ENCODE data around the gene CASZ1.

Gene CASZ1

DNA sequence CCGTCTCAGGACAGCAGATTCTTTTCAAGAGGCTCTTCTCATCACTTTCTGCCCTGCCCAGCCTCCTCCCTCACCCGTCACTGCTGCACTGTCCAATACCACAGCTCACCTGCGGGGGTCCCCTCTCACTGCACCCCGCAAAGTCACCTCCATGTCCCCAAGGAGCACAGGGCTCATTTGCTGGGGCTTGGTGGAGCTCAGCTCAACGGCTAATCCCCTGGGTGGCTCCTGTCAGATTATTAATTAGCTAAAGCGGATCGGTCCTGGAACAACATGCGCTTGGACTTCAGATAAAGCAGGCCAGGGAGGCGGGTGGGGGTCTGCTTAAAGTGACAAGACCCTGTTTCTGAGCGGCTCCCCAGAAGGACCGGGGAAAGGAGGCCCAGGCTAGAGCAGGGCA, 43.1 kb downstream of the CASZ1 start:
- no peak for DNase-seq (ENCODE audit: low read depth)

DNA sequence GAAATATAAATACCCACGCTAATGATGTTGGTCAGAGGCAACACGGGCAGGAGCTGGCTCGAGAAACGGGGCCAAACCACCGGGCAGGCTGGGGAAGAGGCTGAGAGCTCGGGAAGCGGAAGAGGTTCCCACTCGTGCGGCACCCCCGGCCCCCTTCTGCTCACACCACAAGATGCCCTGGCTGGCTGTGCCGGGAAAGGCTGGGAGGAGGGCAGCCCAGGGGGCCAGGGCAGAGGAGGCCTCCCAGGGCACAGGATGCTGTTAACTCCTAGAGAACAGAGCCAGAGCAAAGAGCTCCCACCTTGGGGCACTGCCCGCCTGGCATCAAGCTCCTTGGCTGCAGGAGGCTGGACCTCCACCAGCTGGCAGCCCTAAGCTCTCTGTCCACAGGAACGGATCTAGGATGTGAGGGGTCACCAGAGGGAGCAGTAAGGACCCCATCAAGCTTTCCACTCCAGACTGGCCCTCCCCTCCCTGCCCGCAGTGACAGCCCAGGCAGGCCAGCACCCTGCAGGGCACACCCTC, 44.8 kb downstream of the CASZ1 start:
- DNase-seq (ENCODE audit: low read depth): no peak

DNA sequence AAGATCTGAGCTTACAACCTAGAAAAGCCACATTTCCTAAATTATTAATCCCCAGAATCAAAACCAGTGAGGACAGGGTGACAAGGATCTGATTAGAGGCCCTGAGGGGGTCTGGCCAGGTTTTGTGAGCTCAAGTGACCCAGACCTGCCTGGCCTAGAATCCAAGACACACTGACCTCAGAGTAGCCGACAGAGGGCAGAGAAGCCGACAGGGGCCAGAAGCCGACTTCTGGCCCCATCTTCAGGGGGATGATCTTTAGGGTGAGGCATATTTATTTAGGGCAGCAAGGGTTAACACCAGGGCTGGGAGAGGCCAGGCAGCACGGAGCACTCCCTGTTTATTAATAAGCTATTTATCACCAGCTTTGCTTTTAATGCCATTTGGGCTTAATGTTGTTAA, 45.3 kb downstream of the CASZ1 start:
- no peak for DNase-seq (ENCODE audit: low read depth)

DNA sequence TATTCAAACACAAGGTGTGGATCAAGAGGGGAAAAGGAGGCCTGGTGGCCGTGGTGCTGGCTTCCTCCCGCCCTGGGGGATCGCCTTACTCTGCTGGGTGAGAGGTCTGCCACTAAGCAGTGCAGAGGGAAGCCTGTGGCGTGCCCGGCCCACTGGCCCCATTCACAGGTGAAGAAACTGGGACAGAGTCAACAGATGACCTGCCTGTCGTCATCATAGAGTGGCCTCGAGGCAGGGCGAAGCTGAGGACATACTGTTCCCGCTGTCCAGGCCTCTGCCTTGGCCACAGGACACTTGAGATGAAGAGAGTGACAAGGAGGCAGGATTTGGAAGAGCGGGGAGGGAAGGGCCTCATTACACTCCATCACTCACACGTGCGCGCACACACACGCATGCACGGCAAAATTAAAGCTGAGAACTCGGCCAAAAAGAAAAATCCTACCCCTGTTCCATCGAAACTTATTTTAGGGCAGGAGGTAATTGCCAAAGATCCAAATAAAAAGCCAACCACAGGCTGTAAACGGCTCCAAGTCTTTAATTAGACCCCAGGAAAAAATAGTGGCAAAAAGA, 50.5 kb downstream of the CASZ1 start:
- no peak for DNase-seq (ENCODE audit: low read depth)

DNA sequence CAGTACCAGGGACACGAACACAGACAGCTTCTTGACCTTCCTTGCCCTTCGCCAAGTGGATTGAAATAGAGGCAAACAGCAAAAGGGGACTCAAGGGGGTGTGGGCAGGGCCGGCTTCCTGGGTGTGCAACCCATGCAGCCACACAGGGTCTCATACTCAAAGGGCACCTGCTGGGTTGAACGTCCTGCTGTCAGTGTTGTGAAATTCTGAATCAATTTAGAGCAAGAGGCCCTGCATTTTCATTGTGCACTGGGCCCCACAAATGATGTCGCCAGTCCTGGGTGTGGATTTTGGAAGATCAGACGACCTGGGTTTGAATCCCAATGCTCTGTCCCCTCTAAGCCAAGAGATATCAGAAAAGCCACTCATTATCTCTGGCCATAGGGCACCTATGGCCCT, 51.1 kb downstream of the CASZ1 start:
- no peak for DNase-seq (ENCODE audit: low read depth)

DNA sequence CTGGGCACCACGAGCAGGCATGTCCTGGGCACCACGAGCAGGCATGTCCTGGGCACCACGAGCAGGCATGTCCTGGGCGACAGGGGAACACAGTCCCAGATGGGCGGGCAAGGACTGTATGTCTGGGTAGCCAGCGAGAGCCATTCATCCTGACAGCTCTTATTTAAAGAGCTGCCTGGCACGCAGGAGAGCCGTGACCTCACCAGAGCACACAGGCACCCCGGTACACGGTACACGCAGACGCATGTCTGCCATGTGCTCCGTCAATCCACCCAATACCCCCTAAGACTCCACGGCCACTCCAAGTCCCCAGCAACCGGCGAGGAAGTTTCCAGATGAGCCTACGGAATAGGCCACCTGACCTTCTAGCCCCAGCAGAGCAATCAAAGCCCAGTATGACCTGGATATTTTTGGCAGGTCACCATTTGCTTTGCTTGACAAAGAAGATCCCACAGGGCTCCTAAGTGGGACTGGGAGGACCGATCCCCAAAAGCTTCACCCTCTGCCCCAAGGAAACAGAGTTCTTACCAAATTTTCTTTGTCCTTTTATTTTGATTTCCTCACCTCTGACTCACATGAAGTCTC, 51.7 kb downstream of the CASZ1 start:
- DNase-seq (ENCODE audit: low read depth): no peak

DNA sequence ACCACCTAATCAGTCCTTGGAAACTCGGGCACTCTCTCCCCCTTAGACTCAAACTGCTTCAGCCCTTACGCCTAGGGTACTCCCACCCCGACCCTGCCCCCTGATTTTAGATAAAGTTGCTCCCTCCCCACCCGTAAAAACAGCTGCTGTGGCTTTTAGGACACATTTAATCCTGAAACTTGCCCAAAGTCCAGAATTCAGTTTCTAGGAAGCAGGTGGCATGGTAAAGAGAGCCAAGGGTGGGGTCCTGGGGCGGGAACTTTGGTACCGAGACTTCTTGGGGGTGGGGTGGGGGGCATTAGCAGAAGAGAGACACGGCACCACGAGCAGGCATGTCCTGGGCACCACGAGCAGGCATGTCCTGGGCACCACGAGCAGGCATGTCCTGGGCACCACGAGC, 52.4 kb downstream of the CASZ1 start:
- DNase-seq (ENCODE audit: low read depth): no peak

DNA sequence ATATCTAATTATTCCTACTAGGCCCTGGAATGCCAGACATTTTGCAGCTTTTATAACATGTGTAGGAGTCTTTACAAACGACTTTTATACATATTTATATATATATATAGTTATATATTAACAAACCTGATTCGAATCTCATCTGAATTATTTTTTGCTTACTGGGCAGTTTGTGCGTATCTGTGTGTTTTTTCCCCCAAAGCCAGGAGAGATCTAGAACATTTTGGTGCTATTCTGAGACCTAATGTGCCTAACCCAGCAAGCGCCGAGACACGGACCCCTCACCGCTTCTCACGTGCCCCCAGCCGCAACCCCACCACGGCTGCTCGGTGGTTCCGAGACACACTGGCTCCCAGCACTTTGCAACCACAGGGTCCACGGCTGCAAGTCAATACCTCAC, 54.8 kb downstream of the CASZ1 start:
- no peak for DNase-seq (ENCODE audit: low read depth)

DNA sequence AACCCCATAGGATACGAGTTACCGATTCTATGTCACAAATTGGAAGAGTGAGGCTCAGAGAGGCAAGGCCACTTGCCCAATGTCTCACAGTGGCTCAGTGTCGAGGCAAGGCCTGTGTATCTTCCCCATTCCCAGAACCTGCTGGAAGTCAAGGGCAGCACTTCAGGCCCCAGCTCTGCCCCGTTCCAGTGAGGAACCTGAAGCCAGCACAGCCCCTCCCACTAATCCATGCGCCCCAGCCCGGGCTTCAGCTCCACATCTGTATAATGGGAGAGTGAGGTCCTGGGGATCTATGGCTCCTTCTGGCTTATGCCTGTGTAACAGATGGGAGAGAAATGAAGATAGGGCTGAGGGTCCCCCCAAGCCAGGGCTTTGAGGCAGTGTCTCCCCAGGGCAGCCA, 56.3 kb downstream of the CASZ1 start:
- no peak for DNase-seq (ENCODE audit: low read depth)

DNA sequence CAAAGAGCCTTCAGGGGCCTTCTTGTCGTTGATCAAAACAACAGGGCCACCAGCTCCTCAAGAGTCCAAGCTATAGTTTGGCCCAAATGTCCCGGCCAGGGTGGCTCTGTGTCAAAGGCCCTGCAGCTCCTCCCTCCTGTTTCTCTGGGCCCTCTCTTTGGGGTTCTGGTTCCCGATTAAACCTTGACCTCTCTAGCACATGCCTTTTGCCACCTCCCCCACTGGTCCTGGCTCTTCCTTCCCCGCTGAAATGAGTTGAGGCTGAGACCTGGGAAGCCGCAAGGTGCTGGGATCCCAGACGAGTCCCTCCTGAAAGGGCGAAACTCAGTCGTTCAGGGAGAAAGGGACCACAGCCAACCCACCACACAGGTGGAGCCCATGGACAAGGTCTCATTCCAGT, 56.9 kb downstream of the CASZ1 start:
- no peak for DNase-seq (ENCODE audit: low read depth)

DNA sequence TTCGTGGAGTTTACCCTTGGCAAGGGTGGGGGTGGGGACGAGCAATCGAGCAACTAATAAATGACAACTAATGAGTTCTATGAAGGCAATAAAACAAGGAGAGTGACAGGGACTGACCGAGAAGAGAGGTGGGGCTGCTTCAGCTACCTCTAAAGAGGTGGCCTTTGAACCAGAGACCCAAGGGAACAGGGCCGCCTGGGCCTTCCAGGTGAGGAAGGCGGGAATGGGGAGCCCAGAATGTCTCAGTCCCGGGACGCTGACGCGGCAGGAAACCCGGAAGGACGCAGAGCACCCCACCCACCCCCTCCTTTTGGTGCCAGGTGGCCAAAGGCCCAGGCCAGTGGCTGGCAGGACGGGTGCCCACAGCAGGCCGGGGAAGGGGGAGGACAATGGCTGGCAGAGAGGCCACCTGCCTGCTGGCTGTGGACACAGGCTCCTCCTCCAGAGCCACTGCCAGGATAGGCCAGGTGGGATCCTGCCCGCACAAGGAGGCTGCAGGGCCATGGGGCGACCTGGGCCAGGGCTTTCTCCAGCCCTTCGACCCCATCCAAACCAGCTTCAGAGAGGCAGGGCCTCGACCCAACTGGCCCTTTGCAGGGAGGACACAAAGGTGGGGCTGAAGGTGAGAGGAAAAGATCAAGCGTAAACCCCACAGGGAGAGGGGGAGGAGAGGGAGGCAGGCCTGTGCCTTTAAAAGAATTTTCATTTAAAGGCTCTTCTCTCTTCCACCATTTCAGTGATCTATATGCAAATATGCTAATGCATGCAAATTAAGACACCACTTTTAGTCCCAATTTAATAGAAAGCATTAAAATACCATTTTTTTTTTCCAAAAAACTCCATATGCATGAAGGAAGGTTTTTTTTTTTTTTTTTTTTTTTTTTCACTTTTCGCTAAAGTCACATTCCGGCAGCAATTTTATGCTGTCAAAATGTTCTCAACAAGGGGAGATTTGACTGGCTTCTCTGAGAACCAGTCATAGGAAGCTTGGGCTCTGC, 58.1 kb downstream of the CASZ1 start:
- no peak for DNase-seq (ENCODE audit: low read depth)

DNA sequence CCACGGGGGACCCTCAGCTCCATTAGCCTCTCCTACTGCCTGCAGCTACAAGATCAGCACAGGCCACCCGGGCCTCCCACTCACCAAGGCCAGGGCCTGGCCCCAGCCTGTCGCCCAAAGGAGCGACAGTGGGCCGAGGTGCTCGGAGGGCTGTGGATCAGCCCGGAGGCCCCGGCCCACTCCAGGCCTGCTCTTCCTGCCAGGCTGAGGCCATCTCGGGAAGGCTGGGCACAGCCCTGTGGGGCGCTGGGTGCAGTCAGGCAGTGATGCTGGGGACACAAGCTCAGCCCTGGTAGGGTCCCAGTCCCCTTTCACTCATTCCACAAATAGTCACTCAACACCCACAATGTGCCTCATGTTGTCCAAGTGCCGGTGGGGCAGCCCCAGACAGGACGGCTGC, 58.8 kb downstream of the CASZ1 start:
- no peak for DNase-seq (ENCODE audit: low read depth)

DNA sequence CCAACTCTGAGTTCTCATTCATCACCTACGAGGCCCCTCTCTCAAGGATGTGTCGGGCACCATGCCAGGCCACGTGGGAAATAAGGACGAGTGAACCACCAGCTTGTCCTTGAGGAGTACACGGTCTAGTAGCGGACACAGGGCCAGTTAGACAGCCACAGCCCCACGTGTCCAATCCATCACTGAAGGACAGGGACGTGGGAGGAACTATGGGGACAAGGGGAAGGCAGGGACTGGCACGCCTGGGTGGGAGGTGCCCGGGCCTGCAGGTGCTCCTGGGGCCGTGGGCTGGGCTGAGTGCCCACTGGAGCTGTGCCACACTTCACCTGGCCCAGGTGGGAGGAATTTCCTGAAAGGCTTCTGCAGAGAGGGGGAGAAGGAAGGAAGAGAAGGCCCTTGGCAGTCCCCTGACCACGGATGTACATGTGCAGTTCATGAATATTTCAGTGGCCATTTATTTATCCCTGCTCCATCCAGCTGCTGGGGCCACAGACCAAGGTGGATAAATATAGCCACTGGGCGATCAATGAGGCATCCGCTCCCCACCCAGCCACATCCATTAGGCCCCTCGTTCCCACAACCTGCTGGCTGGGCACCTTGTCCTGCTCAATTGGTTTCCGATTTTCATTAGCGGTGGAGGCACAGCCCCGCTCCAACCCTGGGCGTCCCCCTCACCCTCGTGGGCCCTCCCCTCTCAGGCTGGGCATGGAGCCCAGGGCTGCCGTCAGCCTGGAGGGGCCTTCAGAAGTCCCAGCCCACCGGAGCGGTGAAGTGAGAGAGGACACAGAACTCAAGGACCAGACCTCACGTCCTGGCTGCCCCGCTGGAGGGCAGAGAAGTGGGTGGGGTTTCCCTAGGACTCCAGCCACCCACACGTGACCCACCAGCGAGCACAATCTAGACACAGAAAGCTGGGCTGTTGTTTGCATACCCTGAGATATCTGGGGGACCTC, 59.5 kb downstream of the CASZ1 start:
- no peak for DNase-seq (ENCODE audit: low read depth)

DNA sequence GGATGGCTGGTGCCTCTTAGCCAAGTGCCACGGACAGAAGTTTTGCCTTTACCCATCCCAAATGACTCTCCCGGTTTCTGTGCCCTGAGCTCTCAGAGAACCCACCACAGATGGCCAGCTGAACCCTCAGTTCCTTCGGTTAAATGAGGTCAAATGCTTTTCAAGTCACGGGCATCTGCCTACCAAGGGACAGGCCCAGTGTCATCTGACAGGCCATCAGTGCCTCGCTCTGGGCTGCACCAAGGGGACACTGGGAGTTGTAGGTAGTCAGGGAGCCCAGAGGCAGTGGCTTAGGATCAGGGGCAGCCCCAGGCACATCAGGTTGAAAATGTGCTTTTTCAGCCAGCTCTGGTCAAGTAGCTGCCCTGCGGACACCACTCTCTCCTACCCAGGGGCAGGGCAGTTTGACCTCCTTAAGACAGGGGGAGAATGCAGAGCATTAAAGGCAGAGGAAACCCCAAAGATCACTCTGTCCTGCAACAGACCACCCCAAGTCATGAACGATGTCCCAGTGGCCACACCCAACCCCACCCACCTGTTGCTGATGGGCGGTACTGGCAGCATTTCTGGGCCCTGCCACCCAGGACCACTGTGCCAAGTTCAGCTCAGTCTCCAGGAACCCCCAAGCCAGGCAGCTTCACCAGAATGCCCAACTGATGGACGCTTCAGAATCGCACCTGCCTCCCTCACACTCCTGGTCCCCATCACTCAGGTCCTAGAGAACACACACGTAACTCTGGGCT, 60.7 kb downstream of the CASZ1 start:
- no peak for DNase-seq (ENCODE audit: low read depth)

DNA sequence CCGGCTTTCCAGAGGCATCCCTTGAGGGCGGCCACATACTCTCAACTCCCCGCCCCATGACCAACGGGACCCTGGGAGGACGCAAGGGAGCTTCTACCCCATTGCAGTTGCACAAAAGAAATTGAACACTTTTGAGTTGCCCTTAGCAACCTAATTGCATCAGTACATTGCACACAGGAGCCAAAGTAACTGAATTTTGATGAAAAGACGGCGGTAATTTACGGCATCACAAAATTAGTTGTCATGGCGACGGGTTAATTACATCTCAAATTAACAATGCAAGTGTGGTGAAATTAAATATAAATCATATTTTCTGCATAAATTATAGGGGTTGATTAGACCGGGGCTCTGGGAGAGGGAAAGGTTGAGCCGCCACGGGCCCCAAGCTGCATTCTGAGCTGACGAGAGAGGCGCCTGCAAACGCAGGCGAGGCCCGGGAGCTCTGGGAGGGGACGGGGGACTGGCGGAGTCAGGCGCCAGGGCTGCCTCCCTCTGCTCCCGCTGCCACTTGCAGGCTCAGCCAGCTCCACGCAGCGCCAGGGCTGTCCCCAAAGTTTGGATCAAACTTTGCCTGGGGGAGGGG, 61.4 kb downstream of the CASZ1 start:
- no peak for DNase-seq (ENCODE audit: low read depth)

DNA sequence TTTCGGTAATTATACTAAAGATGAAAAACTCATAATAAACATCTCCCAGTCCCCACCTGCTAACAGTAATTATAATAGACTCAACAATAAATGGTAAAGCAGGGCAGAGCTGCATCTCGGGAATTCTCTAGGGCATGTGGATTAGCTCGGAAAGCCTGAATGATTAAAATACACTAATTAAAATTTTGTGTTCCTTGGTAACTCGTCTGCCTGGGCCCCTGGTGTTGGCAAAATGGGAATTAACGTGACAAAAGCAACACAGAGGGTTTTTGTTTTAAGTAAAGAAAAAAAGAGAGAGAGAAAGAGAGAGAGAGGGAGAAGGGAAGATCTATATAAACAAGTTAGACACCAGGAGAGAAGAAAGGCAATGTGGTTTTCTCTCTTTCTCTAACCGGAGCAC, 62.1 kb downstream of the CASZ1 start:
- no peak for DNase-seq (ENCODE audit: low read depth)

DNA sequence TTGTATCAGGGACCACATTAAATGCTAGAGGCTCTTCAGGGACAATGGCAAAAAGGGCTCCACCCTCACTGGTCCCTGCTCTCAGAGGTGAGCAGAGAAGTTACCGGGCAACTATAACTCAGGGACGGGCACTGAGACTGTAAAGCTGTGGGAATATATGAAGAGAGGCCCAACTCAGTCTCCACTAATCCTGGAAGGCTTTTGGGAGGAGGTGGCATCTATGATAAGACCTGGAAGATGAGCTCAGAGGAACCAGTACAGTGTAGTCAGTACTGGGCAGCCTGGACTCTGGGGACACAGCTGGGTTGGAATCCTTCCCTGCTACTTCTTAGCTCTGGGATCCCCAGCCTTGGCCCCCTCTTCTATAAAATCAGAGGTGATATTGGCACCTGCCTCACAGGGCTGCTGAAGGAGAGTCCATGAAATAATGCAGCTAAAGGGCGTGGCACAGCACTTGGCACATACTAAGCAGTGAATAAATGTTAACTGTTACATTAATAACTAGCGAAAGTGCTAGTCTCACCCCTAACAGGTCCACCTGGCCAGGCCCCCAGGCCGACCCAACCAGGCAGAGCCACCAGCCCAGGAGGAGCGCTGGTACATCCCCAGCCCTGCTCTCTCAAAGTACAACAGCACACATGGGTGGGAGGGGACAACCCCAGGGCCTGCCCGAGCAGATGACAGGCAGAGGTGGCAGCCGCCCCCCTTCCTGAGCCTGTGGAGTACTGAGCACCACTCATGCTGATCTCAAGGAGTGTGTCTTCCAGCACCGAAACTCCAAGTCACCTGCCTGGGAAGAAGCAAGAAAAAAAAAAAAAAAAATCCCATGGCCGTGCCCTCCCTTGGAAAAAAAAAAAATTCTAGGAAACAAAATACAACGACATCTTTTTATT, 62.7 kb downstream of the CASZ1 start:
- DNase-seq (ENCODE audit: low read depth): no peak

DNA sequence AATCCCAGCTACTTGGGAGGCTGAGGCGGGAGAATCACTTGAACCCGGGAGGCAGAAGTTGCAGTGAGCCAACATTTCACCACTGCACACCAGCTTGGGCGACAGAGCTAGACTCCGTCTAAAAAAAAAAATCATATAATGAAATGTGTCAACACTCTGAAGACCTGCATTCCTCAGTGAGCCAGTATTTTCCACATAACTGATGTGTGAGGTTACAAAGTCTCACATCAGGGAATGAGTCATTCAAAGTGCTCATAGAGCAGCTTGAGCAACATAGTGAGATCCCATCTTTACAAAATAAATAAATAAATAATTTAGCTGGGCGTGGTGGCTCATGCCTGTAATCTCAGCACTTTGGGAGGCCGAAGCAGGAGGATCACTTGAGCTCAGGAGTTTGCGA, 65.5 kb downstream of the CASZ1 start:
- DNase-seq (ENCODE audit: low read depth): peak; percentile 53

DNA sequence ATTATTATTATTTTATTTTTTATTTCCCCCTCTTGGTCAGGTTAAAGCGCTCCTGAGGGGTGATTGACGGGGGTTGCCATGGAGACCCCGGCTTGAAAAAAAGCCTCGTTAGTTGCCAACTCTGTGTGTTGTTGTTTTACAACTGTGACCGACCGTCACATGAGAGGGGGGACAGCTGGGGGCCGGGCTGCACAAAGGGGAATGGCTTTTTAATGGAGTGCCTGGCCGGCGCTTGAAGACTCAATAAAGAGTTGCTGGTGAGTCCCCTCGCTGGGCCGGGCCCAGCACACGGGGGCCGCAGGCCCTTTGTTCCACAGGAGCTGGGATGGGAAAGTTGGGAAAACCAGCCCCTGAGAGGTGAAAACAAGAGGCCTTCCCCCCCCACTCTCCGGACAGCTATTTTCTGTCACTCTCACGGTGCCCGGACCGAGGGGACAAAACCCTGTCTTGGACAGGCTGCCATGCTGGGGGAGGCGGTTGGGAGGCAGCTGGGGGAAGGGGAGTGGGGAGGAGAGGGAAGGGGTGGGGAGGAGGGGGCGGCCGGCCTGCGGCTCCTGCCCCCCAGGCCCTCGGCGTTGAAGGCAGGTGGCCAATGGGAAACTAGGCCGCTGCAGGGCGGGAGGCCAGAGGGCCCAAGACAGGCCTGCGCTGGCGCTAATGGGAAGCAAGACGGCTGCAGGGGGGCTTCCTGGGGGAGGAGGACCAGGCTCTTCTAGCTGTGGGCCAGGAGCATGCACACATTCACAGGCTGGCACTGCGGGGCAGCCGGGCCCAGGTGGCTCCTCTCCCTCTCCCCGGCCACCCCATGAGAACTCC, 67.6 kb downstream of the CASZ1 start:
- no peak for DNase-seq (ENCODE audit: low read depth)
